Common myeloid progenitor, CD34-positive (primary cell): ENCODE measurements around the gene HES1.

Experiments used
- CTCF ChIA-PET: fragments of 350-600 bp; sonication (Branson Sonifier 250); formaldehyde crosslinking; loops from one replicate; lab custom pipeline; 2021; ENCODE audit warnings: antibody characterized with exemption; lab: Charles Lee
- POLR2A ChIA-PET: fragments of 350-600 bp; sonication (Branson Sonifier 250); formaldehyde crosslinking; loops from one replicate; lab custom pipeline; 2021; ENCODE audit warnings: antibody characterized with exemption; lab: Charles Lee
- DNase-seq, 3 donors: peaks; one replicate each; pipeline versions ENCODE4 v3.0.0 to v3.0.0-alpha.2; 2013
- H3K27ac ChIP-seq, 2 experiments: 1 replicate in 1 of 2; 2 replicates in 1 of 2; pipeline ENCODE4 v1.7.0; 2013; ENCODE audit warnings: inconsistent platforms in 2 of 2, low read length in 2 of 2, mild to moderate bottlenecking in 2 of 2, low read depth in 1 of 2, moderate library complexity in 1 of 2; ENCODE audit not compliant: severe bottlenecking in 2 of 2, insufficient read depth in 1 of 2, poor library complexity in 1 of 2
- H3K27me3 ChIP-seq, 5 experiments: replicated peaks in 2 of 5; 1 replicate in 3 of 5; 2 replicates in 2 of 5; pipeline versions ENCODE4 v1.6.1 to v1.7.0; 2013; ENCODE audit warnings: low read length in 4 of 5, mild to moderate bottlenecking in 2 of 5, moderate library complexity in 2 of 5, inconsistent platforms in 1 of 5; ENCODE audit not compliant: insufficient read depth in 5 of 5, control insufficient read depth in 4 of 5
- H3K36me3 ChIP-seq, 4 experiments: 1 replicate in 2 of 4; 2 replicates in 2 of 4; pipeline versions ENCODE4 v1.6.1 to v1.7.0; 2013; ENCODE audit warnings: low read length in 3 of 4, control low read depth in 1 of 4, mild to moderate bottlenecking in 1 of 4; ENCODE audit not compliant: control insufficient read depth in 4 of 4, insufficient read depth in 4 of 4
- H3K4me1 ChIP-seq, 4 experiments: 1 replicate in 3 of 4; 2 replicates in 1 of 4; pipeline versions ENCODE4 v1.6.1 to v1.7.1; 2013; ENCODE audit warnings: low read length in 3 of 4, mild to moderate bottlenecking in 3 of 4, control low read depth in 1 of 4, inconsistent platforms in 1 of 4, moderate library complexity in 1 of 4; ENCODE audit not compliant: control insufficient read depth in 4 of 4, insufficient read depth in 4 of 4; ENCODE audit errors: control extremely low read depth in 1 of 4
- H3K4me3 ChIP-seq, 7 experiments: 1 replicate in 4 of 7; 2 replicates in 3 of 7; pipeline versions ENCODE4 v1.5.1 to v1.7.0; 2013; ENCODE audit warnings: mild to moderate bottlenecking in 7 of 7, low read length in 6 of 7, moderate library complexity in 6 of 7, inconsistent platforms in 2 of 7, low read depth in 2 of 7, control low read depth in 1 of 7; ENCODE audit not compliant: insufficient read depth in 4 of 7, control insufficient read depth in 1 of 7; ENCODE audit errors: extremely low read depth in 1 of 7
- H3K9me3 ChIP-seq, 5 experiments: 1 replicate in 4 of 5; 2 replicates in 1 of 5; pipeline versions ENCODE4 v1.6.1 to v1.7.1; 2013; ENCODE audit warnings: low read length in 4 of 5, mild to moderate bottlenecking in 2 of 5, inconsistent platforms in 1 of 5, low read depth in 1 of 5, moderate library complexity in 1 of 5; ENCODE audit not compliant: control insufficient read depth in 4 of 5, insufficient read depth in 2 of 5; ENCODE audit errors: control extremely low read depth in 1 of 5
- WGBS: methylation state at CpG from one replicate; pipeline ENCODE4 v1.1.5; 2013; ENCODE audit not compliant: insufficient coverage; 5-methylcytosine and 5-hydroxymethylcytosine counted together

HES1 gene

DNA sequence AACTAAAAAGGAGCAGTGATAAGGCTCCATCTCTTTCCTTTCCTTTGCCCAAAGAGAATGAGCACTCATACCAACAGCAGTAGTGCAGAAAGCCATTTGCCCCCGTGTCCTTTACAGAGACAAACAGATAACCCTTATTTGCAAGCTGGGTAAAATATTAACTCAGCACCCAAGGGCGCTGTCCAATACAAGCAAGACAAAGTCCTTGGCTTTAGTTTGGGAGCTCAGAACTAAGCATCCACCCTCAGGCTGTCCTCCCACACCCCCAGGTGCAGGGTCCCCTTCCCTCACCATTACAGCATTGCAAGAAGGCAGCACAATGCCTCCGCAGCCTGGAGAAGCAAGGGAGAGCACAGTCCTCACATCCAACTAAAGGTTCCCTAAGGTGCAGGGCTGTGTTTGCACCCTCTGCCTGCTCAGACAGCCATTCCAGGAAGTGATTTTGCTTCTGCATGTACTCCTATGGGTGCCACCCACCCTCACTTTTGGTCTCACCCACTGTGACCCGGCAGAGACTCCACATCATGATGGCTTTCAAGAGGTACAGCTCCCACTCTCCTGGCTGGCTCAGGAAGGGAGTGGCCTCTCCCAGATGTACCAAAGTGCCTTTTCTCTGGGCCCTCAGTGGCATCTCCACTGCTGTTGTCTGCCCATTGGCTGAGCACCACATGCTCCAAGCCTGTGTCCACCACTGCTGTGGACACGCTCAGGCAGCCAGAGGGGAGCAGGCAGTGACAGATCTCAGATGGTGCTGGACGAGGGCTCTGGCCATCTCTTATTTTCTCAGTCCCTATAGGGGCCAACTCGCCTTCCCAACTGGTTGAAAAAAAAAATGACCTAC lies 34.1 kb upstream of the HES1 start:
- peaks cover 0 to 2% (median 0%) of the 10 kb centered on the region in 5 experiments for H3K27me3 ChIP-seq
- H3K36me3 ChIP-seq, result no peaks in the 10 kb centered on the region
- CTCF ChIA-PET, result interaction anchor here (1.1 to 1.4 kb wide), 2 partner anchors 10 to 32 kb away, joined by 3 read pairs; no protein-coding TSS in a partner anchor
- no peak overlapping the region for H3K27ac ChIP-seq
- POLR2A ChIA-PET, result no interaction called here
- H3K4me3 ChIP-seq, result no peak overlapping the region
- H3K4me1 ChIP-seq, result peaks cover 0 to 41% (median 18%) of the 10 kb centered on the region in 4 experiments
- DNase-seq, result no peak
- WGBS, result 100% methylated on average over 6 of the region's 7 CpGs
- no peaks in the 10 kb centered on the region for H3K9me3 ChIP-seq

DNA sequence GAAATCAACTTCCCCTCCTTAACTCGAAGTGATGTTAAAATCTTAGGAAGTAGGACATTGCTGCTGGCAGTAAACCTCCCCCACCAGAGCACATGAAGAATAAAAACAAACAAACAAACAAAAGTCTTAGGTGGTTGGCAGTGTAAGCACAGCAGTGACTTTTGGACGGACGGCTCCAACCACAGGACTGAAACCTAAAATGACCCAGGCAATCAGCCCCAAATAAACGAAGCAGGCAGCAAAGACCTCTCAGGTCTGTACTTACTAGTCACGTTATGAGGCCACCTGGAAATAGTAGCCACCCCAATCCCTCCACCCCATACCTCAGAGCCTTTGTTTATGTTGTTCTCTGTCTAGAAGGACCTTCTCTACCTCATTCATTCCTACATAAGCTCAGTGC lies 33.5 kb upstream of the HES1 start:
- H3K4me3 ChIP-seq, result no peak overlapping the region
- ChIA-PET CTCF (interaction anchor here (1.4 to 3.0 kb wide), 2 partner anchors 13 to 31 kb away, joined by 3 to 13 read pairs; no protein-coding TSS in a partner anchor), POLR2A (no interaction called here)
- H3K27ac ChIP-seq, result no peak overlapping the region
- WGBS, result 95% methylated on average over 2 of the region's 5 CpGs
- DNase-seq, result no peak
- H3K27me3 ChIP-seq, result peaks cover 0 to 2% (median 0%) of the 10 kb centered on the region in 5 experiments
- H3K9me3 ChIP-seq, result no peaks in the 10 kb centered on the region
- peaks cover 0 to 35% (median 18%) of the 10 kb centered on the region in 4 experiments for H3K4me1 ChIP-seq
- H3K36me3 ChIP-seq, result no peaks in the 10 kb centered on the region

DNA sequence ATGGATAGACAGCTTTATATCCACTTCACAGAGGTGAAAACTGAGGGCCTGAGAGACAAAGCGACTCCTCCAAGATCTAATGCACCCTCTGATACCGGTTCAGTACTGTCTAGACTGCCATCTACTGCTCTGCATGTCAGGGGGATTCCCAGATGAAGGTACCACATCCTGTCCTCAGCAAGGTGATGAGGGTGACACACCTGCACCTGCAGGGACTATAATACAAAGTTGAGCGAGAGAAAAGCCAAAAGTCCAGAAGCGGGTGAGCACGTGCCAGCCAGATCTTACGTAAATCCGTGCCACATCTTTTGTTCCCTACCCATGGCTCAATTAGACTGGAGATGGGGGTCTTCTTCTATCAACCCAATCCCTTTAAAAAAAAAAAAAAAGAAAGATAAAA lies 32.4 kb upstream of the HES1 start:
- Histone ChIP-seq H3K9me3 (no peaks in the 10 kb centered on the region), H3K4me3 (no peak overlapping the region), H3K4me1 (peaks cover 0 to 24% (median 13%) of the 10 kb centered on the region in 4 experiments), H3K27ac (no peak overlapping the region), H3K27me3 (peaks cover 0 to 2% (median 0%) of the 10 kb centered on the region in 5 experiments), H3K36me3 (no peaks in the 10 kb centered on the region)
- WGBS, result 100% methylated on average over 5 of the region's 7 CpGs
- ChIA-PET POLR2A (no interaction called here), CTCF (interaction anchor here (3.0 kb wide), 1 partner anchor 14 kb away, joined by 13 read pairs; no protein-coding TSS in a partner anchor)
- peak in 1 of 3 donors; percentile 29 for DNase-seq

DNA sequence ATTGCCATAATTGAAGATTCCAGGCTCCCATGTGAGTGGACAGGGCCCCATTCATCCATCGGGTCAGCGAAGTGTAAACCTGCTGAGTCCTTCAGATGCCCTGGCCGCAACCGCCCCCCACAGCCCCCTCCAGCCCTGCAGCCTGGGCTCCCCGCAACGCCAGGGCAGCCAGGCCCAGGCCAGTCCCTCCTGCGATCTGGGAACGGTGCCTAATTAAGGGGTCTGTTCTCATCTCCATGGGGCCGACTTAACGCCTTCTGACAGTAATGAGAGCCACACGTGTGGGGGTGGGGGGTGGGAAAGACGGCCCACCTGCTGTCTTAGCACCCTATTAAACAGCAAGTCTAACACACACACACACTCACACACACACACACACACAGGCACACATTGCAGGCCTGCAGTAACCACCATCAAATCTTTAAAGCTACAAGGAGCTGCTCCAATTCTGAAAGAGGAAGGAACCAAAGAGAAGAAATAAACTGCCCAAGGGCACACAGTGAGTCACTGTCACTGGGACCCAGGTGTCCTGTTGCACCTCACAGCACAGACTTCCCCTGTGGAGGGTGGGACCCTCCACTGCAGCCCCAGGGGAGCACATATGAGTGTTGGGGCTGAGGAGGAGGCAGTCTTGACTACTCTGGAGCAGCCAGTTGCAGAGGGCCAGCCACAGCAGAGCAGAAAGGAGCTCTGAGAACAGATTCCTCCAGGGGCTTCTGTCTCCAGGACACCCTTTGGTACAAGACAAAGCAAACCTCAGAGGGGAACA lies 31.8 kb upstream of the HES1 start:
- no peaks in the 10 kb centered on the region for H3K36me3 ChIP-seq
- peaks cover 0 to 2% (median 0%) of the 10 kb centered on the region in 5 experiments for H3K27me3 ChIP-seq
- WGBS, result 100% methylated on average over 4 of the region's 12 CpGs
- H3K4me3 ChIP-seq, result peak overlapping the region in 2 of 7 experiments; percentile 1 to 11
- H3K9me3 ChIP-seq, result no peaks in the 10 kb centered on the region
- peaks cover 0 to 17% (median 9%) of the 10 kb centered on the region in 4 experiments for H3K4me1 ChIP-seq
- no peak overlapping the region for H3K27ac ChIP-seq
- CTCF ChIA-PET, result interaction anchor here (3.0 kb wide), 1 partner anchor 15 kb away, joined by 13 read pairs; no protein-coding TSS in a partner anchor
- POLR2A ChIA-PET, result interaction anchor here (1.0 kb wide), 1 partner anchor 37 kb away, joined by 3 read pairs; no protein-coding TSS in a partner anchor
- peak; percentile 50 to 88 (median 83) for DNase-seq

DNA sequence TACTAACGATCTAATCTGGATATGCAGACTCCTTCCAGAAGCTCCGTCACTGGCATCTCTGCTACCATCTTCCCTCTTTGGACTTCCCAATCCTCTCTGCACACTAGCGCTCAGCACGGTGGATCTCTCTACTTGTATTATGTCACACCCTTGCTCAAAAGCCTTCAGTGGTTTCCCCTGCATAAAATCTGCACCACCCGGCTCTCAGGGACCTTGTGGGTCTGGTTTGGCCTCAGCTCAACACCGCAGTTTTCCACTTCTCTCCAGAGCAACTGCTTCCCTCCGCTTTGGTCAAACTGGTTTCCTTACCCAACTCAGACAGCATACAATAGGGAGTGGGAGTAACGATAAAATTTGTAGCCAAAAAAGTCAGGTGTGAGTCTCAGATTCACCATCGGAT lies 30.7 kb upstream of the HES1 start:
- POLR2A ChIA-PET, result interaction anchor here (0.6 kb wide), 1 partner anchor 324 kb away, joined by 3 read pairs; no protein-coding TSS in a partner anchor
- Histone ChIP-seq H3K27ac (no peak overlapping the region), H3K36me3 (no peaks in the 10 kb centered on the region), H3K9me3 (no peaks in the 10 kb centered on the region), H3K4me1 (peaks cover 0 to 13% (median 8%) of the 10 kb centered on the region in 4 experiments), H3K4me3 (no peak overlapping the region), H3K27me3 (peaks cover 0 to 2% (median 0%) of the 10 kb centered on the region in 5 experiments)
- CTCF ChIA-PET, result interaction anchor here (3.0 kb wide), 1 partner anchor 16 kb away, joined by 13 read pairs; no protein-coding TSS in a partner anchor
- WGBS, result 93% methylated on average over 6 of the region's 9 CpGs
- DNase-seq, result no peak

DNA sequence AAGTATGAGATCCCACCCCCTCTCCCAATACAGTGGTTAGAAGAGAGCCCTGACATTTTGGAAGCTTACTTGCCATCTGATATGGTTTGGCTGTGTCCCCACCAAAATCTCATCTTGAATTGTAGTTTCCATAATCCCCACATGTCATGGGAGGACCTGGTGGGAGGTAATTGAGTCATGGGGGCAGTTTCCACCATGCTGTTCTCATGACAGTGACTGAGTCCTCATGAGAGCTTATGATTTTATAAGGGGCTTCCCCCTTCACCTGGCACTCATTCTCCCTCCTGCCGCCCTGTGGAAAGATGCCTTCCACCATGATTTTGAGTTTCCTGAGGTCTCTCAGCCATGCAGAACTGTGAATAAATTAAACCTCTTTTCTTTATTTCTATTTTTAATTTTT lies 28.8 kb upstream of the HES1 start:
- Histone ChIP-seq H3K4me1 (peaks cover 0 to 13% (median 8%) of the 10 kb centered on the region in 4 experiments), H3K36me3 (no peaks in the 10 kb centered on the region), H3K9me3 (no peaks in the 10 kb centered on the region), H3K4me3 (no peak overlapping the region), H3K27me3 (no peaks in the 10 kb centered on the region), H3K27ac (no peak overlapping the region)
- DNase-seq, result no peak
- POLR2A ChIA-PET, result interaction anchor here (0.6 kb wide), 1 partner anchor 12 kb away, joined by 3 read pairs; no protein-coding TSS in a partner anchor
- CTCF ChIA-PET, result interaction anchor here (0.9 kb wide), 1 partner anchor 18 kb away, joined by 4 read pairs; no protein-coding TSS in a partner anchor
- WGBS, result no CpG with 5 or more reads among the region's 1 CpG
